ENCODE results near the gene ERF.

ERF gene

GRCh38 chr19:42286349-42287016, 31.6 kb upstream of the ERF start:
- no peak for DNase-seq

GRCh38 chr19:42285988-42286348, 31.0 kb upstream of the ERF start:
- no peak for DNase-seq

GRCh38 chr19:42285541-42285941, 30.6 kb upstream of the ERF start:
- no peak for DNase-seq

GRCh38 chr19:42284591-42285341, 29.8 kb upstream of the ERF start:
- no peak for DNase-seq

GRCh38 chr19:42284066-42284501, 29.2 kb upstream of the ERF start:
- DNase-seq = peak; percentile 80

- DNase-seq = peak; percentile 98
These were observed 28.5 kb upstream of the ERF start for GRCh38 chr19:42283188-42284065.

GRCh38 chr19:42282819-42283187, 27.9 kb upstream of the ERF start:
- no peak for DNase-seq

- DNase-seq = no peak
These were observed 27.2 kb upstream of the ERF start for GRCh38 chr19:42281827-42282762.

- peak; percentile 38 for DNase-seq
These were observed 26.4 kb upstream of the ERF start for GRCh38 chr19:42281146-42281826.

GRCh38 chr19:42280815-42281145, 25.9 kb upstream of the ERF start:
- no peak for DNase-seq

GRCh38 chr19:42279902-42280814, 25.2 kb upstream of the ERF start:
- DNase-seq = peak; percentile 85

GRCh38 chr19:42279155-42279901, 24.4 kb upstream of the ERF start:
- no peak for DNase-seq

GRCh38 chr19:42278452-42279154, 23.7 kb upstream of the ERF start:
- no peak for DNase-seq

GRCh38 chr19:42277821-42278451, 23.0 kb upstream of the ERF start:
- DNase-seq = no peak

- DNase-seq = no peak
These were observed 21.9 kb upstream of the ERF start for GRCh38 chr19:42276821-42277220.

- no peak for DNase-seq
These were observed 21.4 kb upstream of the ERF start for GRCh38 chr19:42276284-42276683.

GRCh38 chr19:42275517-42275916, 20.6 kb upstream of the ERF start:
- DNase-seq = no peak

- no peak for DNase-seq
These were observed 20.2 kb upstream of the ERF start for GRCh38 chr19:42275103-42275502.

Measured in activated gamma-delta T cell (primary cell).